ENCODE measurements around the gene CDKL1.

Gene CDKL1

DNA sequence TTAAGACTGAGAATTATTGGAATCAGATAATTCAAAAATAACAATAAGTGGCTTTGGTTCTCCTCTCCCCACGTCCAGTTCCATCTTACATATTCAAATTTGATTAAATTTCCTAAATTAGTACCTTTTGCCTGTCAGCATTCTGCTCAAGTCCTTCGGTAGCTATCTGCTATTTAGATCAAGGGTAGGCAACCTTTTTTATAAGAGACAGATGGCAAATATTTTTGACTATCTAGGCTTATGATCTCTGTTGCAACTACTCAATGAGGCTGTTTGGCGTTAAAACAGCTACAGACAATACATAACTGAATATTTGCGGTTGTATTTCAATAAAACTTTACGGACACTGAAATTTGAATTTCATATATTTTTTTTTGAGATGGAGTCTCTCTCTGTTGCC, 106.4 kb downstream of the CDKL1 start:
- H3K27ac ChIP-seq (ENCODE audit: low read length): no peak overlapping the region
- no peak overlapping the region for H3K4me3 ChIP-seq (ENCODE audit: low read length)
- H3K9me3 ChIP-seq (ENCODE audit: control insufficient read depth, low read depth, low read length): no peaks in the 10 kb centered on the region
- peaks cover 7% of the 10 kb centered on the region for H3K36me3 ChIP-seq (ENCODE audit: control insufficient read depth, low read depth, low read length)
- H3K9ac ChIP-seq (ENCODE audit: low read length): no peak overlapping the region
- no peaks in the 10 kb centered on the region for H3K27me3 ChIP-seq (ENCODE audit: control insufficient read depth, insufficient read depth, low read length)
- H3K4me1 ChIP-seq (ENCODE audit: control insufficient read depth, low read depth, low read length): no peaks in the 10 kb centered on the region

DNA sequence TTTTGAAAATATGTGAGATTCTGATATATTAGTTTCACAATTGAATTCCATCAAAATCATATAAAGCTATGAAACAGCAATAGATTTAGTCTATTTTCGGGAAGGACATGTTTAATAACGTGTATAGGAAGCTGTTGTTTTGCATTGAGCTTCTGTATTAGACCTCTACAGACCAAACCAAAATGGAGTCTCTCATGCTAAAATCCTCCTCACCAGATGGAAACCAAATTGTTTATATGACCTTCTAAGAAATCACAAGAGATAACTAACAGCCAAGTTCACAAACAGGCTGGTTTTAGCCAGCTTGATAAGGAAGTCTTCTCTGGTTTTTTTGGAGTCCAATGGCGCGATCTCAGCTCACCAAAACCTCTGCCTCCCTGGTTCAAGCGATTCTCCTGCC, 108.5 kb downstream of the CDKL1 start:
- Histone ChIP-seq H3K9me3 (ENCODE audit: control insufficient read depth, low read depth, low read length) (no peaks in the 10 kb centered on the region), H3K36me3 (ENCODE audit: control insufficient read depth, low read depth, low read length) (no peaks in the 10 kb centered on the region), H3K27me3 (ENCODE audit: control insufficient read depth, insufficient read depth, low read length) (no peaks in the 10 kb centered on the region), H3K4me1 (ENCODE audit: control insufficient read depth, low read depth, low read length) (no peaks in the 10 kb centered on the region), H3K27ac (ENCODE audit: low read length) (no peak overlapping the region), H3K9ac (ENCODE audit: low read length) (no peak overlapping the region), H3K4me3 (ENCODE audit: low read length) (no peak overlapping the region)

DNA sequence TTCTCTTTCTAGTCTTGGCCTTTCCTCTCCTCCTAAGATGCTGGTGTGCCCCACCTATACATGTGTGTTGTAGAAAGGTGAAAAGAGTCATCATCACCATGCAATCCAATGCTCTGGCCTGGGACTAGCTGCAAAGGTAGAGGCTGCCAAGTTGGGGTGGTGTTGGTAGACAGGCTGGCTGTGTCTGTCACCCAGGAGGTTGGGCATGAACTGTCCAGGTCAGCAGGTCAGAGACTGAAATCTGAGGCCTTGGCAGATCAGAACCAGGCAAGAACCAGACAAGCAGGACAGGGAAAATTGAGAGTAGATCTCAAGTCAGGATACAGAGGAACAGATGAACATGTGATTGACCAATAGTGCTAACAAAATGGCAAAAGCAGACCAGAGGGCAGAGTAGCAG, 110.8 kb downstream of the CDKL1 start:
- H3K9me3 ChIP-seq (ENCODE audit: control insufficient read depth, low read depth, low read length): no peaks in the 10 kb centered on the region
- no peak overlapping the region for H3K9ac ChIP-seq (ENCODE audit: low read length)
- H3K36me3 ChIP-seq (ENCODE audit: control insufficient read depth, low read depth, low read length): peaks cover 2% of the 10 kb centered on the region
- H3K27me3 ChIP-seq (ENCODE audit: control insufficient read depth, insufficient read depth, low read length): no peaks in the 10 kb centered on the region
- H3K4me3 ChIP-seq (ENCODE audit: low read length): no peak overlapping the region
- no peaks in the 10 kb centered on the region for H3K4me1 ChIP-seq (ENCODE audit: control insufficient read depth, low read depth, low read length)
- H3K27ac ChIP-seq (ENCODE audit: low read length): no peak overlapping the region

All from iPS-18a (cell line).